GM19238 (cell line): Measurements from ENCODE around the gene PLXNA2.

Experiments
- DNase-seq: peaks from one replicate; pipeline ENCODE4 v3.0.0; 2011; ENCODE audit warnings: low spot score; ENCODE audit not compliant: insufficient read length

The PLXNA2 gene

GRCh38 chr1:208044589-208045462, 199.4 kb downstream of the PLXNA2 start:
- no peak for DNase-seq

DNA sequence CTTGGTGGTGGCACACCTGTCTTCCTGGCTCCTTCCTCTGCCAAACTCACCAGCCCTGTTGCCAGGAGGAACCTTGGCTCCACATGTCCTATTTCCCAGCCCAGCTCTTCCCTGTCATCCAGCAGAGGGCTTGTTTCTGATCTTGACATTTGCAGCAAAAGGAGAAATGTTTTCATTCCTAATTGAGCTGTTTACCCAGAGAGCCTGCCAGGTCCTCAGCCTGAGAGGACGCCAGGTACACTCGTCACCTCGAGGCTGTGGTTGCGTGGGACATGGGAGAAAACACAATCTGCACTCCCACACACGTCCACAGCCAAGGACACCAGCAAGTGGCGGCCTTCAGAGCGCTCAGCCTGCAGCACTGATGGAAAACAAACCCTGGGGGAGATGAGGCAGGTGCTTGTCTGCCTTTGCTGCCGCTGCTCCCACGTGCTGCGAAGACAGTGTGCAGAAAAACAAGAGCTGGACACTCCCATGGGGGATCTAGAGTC, 200.4 kb downstream of the PLXNA2 start:
- DNase-seq = no peak

- DNase-seq = no peak
Measured at GRCh38 chr1:208042868-208043267, 201.3 kb downstream of the PLXNA2 start.

GRCh38 chr1:208042041-208042615, 202.1 kb downstream of the PLXNA2 start:
- DNase-seq = no peak

GRCh38 chr1:208041505-208041904, 202.7 kb downstream of the PLXNA2 start:
- no peak for DNase-seq

- DNase-seq = no peak
Measured at GRCh38 chr1:208040821-208041297, 203.3 kb downstream of the PLXNA2 start.

GRCh38 chr1:208039536-208040332, 204.4 kb downstream of the PLXNA2 start:
- DNase-seq = no peak

GRCh38 chr1:208038303-208038702, 205.9 kb downstream of the PLXNA2 start:
- no peak for DNase-seq

GRCh38 chr1:208036918-208037766, 207.0 kb downstream of the PLXNA2 start:
- DNase-seq = no peak

GRCh38 chr1:208036106-208036808, 207.9 kb downstream of the PLXNA2 start:
- DNase-seq = no peak

GRCh38 chr1:208034135-208034534, 210.0 kb downstream of the PLXNA2 start:
- no peak for DNase-seq

GRCh38 chr1:208033236-208033635, 210.9 kb downstream of the PLXNA2 start:
- DNase-seq = no peak

- no peak for DNase-seq
Measured at GRCh38 chr1:208031932-208032320, 212.3 kb downstream of the PLXNA2 start.

DNA sequence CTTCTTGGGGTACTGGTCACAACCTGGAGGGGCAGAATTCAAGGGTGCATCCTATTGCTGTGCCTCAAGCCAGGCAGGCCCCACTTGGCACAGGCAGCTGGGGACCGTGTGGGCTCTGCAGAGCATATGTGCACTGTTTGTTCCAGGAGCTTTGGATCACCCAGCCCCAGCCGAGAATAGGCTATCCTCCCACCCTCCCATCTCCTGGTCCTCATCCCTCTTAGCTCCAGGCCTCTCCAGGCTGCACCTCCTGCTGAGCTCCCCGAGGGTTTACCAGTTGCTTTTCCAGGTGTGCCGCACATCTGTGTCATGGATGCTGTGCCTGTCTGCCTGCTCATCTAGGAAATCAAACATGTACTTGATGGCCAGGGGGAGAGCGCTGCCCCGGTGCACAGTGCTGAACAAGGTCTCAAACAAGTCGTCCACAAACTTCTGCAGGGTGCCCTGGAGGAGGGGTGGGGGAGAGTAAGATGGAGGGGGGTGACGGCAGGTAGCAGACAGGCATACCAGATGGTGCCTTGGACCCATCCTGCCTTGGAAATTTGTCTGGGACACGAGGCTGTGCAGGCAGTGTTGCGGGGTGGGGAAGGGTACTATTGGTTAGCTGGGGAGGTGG, 212.8 kb downstream of the PLXNA2 start:
- no peak for DNase-seq

DNA sequence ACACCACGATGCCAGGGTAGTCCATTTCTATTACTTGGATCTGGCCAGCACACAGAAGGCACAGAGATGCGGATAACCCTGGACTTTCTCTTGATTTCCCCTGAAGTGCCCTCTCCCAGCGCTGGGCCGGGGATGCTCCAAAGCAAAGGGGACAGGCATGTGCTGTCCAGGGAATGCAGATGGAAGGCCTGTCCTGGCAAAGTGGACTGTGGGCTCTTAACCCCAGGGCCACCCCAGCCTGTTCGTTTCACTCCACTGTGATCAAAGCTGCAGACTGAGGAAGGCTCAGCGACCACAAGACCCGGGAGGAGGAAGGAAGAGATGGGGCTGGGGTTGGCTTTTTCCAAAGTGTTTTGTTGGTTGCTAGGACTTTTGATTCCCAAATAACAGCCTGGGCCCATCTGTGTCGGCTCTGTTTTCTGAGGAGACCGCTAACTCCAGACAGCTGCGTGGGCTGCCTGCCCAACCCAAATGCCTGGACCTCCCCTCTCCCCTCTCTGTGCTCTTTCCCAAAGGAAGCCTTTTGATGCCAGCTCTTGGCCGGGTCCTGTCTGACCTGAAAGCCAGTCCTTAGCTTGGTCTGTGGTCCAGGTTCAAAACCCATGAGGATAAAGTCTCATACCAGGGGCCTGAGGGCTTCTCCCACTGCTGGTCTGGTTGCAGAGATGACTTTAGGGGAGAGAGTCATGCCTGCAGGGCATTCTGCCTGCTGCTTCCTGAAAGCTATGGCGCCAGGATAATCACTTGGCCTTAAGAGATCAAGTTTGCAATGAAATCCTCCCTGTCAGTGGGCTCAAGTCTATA, 213.7 kb downstream of the PLXNA2 start:
- no peak for DNase-seq

DNA sequence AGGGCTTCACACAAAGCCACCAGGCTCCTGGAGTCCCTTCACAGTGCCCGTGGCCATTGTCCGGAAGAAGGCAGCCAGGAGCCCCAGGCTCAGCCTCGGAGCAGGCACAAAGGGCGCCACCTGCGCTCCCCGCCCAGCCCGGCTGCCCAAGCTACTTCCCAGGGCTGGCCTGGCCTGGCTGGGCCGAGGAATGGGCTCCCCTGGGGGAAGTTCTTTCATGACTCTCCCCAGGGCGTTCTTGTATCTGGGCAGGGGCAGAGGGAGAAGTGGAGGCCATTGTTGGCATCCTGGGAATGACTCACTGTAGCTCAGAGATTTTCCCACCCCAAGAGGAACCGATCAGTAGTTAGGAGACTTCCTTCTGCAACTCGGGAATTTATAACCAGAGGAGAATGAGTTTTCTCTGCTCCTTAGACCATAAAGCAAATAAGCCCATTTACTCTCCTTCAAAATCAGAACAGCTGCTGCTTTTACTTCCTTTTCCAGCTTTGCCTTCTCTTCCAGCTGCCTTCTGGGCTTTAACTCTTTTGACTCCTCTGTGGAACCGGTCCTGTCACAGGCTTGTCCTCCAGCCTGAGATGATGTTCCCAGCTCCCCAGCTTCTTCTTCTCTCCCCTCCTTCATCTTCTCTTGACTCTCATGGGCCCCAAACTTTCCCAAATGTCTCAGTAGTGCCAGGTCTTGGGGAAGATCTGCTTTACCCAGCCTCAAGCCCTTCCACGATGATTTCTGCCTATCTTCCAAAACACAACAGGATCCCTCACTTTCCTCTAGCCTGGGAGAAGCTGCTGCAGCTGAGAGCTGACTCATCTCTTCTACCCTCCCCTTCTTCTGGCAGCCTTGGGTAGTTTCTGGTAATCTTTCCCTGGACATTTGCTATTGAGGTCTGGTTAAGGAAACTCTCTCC, 214.6 kb downstream of the PLXNA2 start:
- DNase-seq = no peak

DNA sequence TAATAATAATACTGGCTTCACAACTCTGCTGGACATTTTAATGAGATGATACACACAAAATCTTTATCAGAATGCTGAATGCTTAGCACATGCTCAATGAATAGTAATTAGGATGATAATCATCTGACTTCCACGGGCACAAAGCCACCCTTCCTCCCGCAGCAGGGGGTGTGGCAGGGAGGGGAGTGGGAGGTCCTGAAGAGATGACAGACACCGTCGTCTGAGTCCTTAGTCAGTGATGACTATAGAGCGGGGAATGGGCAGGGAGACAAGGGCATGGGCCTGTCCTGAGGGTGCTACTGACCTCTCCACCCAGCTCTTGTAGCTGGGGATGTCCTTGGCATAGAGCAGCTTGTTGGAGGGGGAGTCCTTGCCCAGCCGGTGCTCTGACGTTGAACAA, 215.7 kb downstream of the PLXNA2 start:
- no peak for DNase-seq

- DNase-seq = no peak
Measured at GRCh38 chr1:208027861-208028260, 216.3 kb downstream of the PLXNA2 start.
